Bronchial epithelial cell (primary cell): ENCODE measurements around the gene CAPZA2. TPM values are rescaled to one million over a fixed set of nuclear protein-coding genes. Genes with fewer than 3 reads are reported as not detected.

ENCODE experiments used
- DNase-seq: peaks from one replicate; pipeline ENCODE4 v3.0.0-alpha.2; 2010; ENCODE audit warnings: low read depth
- FAIRE-seq: peaks from 2 replicates; lab custom pipeline; 2011; peaks lifted over from hg19 to GRCh38; lab: Jason Lieb, UNC
- H3K27me3 ChIP-seq: 2 replicates; pipeline ENCODE4 v1.5.1; 2011; ENCODE audit warnings: low read length; ENCODE audit not compliant: control insufficient read depth, insufficient read depth
- H3K36me3 ChIP-seq: 2 replicates; pipeline ENCODE4 v1.5.1; 2011; ENCODE audit warnings: low read length; ENCODE audit not compliant: control insufficient read depth, insufficient read depth
- H3K4me3 ChIP-seq: 2 replicates; pipeline ENCODE4 v1.5.1; 2011; ENCODE audit warnings: mild to moderate bottlenecking, low read depth, low read length, control low read depth
- CTCF ChIP-seq: IDR thresholded peaks from 2 replicates; pipeline ENCODE4 v1.5.1; 2011; ENCODE audit warnings: mild to moderate bottlenecking, moderate library complexity, low read length, control low read depth, inconsistent platforms; ENCODE audit not compliant: insufficient read depth, severe bottlenecking
- total RNA-seq: library from RNA; depleted of rRNA; stranded (reverse); fragments of >200 nt; gene quantifications from 2 replicates; pipeline ENCODE4 v1.2.1, GENCODE V29; 2014

The CAPZA2 gene
- total RNA-seq, 1 donor from 2014 or later: 88.2 TPM

GRCh38 chr7:116877443-116878217 lies 15.2 kb downstream of the CAPZA2 start:
- no peak overlapping the region for H3K4me3 ChIP-seq
- TF ChIP-seq CTCF: no peak
- DNase-seq (no peak), FAIRE-seq (no peak)
- H3K27me3 ChIP-seq: no peaks in the 10 kb centered on the region
- H3K36me3 ChIP-seq: peaks cover 1% of the 10 kb centered on the region

GRCh38 chr7:116884691-116885090 lies 22.3 kb downstream of the CAPZA2 start:
- DNase-seq: no peak
- FAIRE-seq: no peak
- H3K27me3 ChIP-seq: no peaks in the 10 kb centered on the region
- H3K36me3 ChIP-seq: peaks cover 2% of the 10 kb centered on the region
- TF ChIP-seq CTCF: no peak
- no peak overlapping the region for H3K4me3 ChIP-seq

- Histone ChIP-seq H3K27me3 (no peaks in the 10 kb centered on the region), H3K36me3 (peaks cover 2% of the 10 kb centered on the region), H3K4me3 (no peak overlapping the region)
- DNase-seq (no peak), FAIRE-seq (no peak)
- no peak for TF ChIP-seq CTCF
Measured at GRCh38 chr7:116885724-116886123, 23.3 kb downstream of the CAPZA2 start.

GRCh38 chr7:116886543-116887156 lies 24.3 kb downstream of the CAPZA2 start:
- no peak overlapping the region for H3K4me3 ChIP-seq
- H3K36me3 ChIP-seq: peaks cover 2% of the 10 kb centered on the region
- no peaks in the 10 kb centered on the region for H3K27me3 ChIP-seq
- TF ChIP-seq CTCF: no peak
- no peak for FAIRE-seq
- DNase-seq: peak; percentile 29

GRCh38 chr7:116888895-116889294 lies 26.5 kb downstream of the CAPZA2 start:
- Histone ChIP-seq H3K27me3 (no peaks in the 10 kb centered on the region), H3K36me3 (peaks cover 2% of the 10 kb centered on the region), H3K4me3 (no peak overlapping the region)
- TF ChIP-seq CTCF: no peak
- DNase-seq: no peak
- no peak for FAIRE-seq
